ENCODE results near the gene ABCA3. TPM values are rescaled to one million over a fixed set of nuclear protein-coding genes. Genes with fewer than 3 reads are reported as not detected.
A peak's percentile ranks its signal among the peaks of the same experiment; 100 is the strongest.

ABCA3 gene
- total RNA-seq, 2 donors from 2014 or later: 1.3 to 4.6 TPM

DNA sequence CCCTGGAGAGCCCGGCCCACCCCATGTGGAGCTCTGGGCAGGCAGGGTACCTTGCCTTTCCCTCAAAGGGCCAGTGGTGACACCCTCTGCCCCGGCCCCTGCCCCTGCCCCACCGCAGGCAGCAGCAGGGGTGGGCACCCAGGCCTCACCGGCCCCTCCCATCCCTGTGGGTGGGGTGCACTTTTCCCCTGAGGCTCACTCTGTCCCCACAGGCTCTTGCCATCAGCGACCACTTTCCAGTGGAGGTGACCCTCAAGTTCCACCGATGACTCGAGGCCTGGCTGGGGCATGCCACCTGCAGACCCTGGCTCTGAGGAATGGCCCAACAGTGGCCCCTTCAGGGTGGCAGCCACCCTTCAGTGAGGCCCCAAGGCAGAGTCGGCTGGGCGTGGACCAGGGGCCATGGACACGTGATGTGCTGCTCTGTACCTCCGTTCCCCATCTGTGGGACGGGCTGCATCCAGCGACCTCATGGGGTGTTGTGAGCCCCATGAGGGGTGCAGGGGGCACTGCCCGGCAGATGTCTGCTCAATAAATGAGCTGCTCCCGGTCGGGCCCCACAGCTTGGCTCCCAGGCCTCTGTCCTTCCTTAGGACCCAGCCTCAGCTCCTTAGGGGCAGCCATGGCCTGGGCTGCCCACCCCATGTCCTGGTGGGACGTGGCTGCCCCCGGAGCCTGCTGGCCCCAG, 102.2 kb downstream of the ABCA3 start:
- peaks cover 16% of the 10 kb centered on the region for H3K4me1 ChIP-seq
- H3K9ac ChIP-seq (ENCODE audit: low read depth in 2 of 2, low read length in 2 of 2): no peak overlapping the region
- intact Hi-C loops (cut with DNase I): no loop called here
- H3K4me3 ChIP-seq: no peak overlapping the region
- TF ChIP-seq, protein P1, sequence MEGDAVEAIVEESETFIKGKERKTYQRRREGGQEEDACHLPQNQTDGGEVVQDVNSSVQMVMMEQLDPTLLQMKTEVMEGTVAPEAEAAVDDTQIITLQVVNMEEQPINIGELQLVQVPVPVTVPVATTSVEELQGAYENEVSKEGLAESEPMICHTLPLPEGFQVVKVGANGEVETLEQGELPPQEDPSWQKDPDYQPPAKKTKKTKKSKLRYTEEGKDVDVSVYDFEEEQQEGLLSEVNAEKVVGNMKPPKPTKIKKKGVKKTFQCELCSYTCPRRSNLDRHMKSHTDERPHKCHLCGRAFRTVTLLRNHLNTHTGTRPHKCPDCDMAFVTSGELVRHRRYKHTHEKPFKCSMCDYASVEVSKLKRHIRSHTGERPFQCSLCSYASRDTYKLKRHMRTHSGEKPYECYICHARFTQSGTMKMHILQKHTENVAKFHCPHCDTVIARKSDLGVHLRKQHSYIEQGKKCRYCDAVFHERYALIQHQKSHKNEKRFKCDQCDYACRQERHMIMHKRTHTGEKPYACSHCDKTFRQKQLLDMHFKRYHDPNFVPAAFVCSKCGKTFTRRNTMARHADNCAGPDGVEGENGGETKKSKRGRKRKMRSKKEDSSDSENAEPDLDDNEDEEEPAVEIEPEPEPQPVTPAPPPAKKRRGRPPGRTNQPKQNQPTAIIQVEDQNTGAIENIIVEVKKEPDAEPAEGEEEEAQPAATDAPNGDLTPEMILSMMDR (IDR thresholded peaks at IDR 0.05): no peak
- peaks cover 26% of the 10 kb centered on the region for H3K27me3 ChIP-seq
- no peak overlapping the region for H3K27ac ChIP-seq
- DNase-seq: no peak
- H3K9me3 ChIP-seq: no peaks in the 10 kb centered on the region
- H3K36me3 ChIP-seq: peaks cover 18% of the 10 kb centered on the region

DNA sequence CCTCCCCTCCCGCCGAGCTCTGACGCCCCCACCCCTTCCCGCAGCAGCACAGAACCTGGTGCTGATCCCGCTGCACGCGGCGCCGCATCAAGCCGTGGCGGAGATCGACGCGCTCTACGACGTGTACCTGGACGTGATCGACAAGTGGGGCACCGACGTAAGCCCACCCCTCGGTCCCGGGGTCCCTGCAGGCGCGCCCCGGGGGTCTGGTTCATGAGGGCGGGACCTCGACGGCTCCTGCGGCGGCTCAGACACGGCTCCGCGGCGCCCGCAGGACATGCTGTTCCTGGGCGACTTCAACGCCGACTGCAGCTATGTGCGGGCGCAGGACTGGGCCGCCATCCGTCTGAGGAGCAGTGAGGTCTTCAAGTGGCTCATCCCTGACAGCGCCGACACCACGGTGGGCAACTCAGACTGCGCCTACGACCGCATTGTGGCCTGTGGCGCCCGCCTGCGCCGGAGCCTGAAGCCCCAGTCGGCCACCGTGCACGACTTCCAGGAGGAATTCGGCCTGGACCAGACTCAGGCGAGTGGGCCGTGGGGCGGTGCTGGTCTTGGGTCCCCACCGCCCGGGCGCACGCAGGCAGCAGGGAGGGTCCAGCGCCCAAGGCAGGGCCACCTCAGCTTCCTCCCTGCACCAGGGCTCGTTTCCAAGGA, 102.9 kb downstream of the ABCA3 start:
- intact Hi-C loops (cut with DNase I): no loop called here
- TF ChIP-seq, protein P1 (IDR thresholded peaks at IDR 0.05): no peak
- peaks cover 16% of the 10 kb centered on the region for H3K4me1 ChIP-seq
- H3K4me3 ChIP-seq: no peak overlapping the region
- H3K27ac ChIP-seq: no peak overlapping the region
- no peak overlapping the region for H3K9ac ChIP-seq (ENCODE audit: low read depth in 2 of 2, low read length in 2 of 2)
- DNase-seq: no peak
- no peaks in the 10 kb centered on the region for H3K9me3 ChIP-seq
- H3K36me3 ChIP-seq: peaks cover 18% of the 10 kb centered on the region
- H3K27me3 ChIP-seq: peaks cover 26% of the 10 kb centered on the region

DNA sequence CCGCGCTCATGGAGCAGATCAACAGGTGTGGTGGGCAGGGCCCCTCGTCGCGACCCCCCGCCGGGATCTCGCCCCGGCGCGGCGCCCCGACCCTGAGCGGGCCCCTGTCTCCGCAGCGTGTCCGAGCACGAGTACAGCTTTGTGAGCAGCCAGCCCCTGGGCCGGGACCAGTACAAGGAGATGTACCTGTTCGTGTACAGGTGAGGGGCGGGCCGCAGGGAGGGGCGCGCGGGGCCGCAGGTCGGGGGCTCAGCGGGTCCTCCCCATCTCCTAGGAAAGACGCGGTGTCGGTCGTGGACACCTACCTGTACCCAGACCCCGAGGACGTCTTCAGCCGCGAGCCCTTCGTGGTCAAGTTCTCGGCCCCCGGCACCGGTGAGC, 103.4 kb downstream of the ABCA3 start:
- Histone ChIP-seq H3K36me3 (peaks cover 21% of the 10 kb centered on the region), H3K9me3 (no peaks in the 10 kb centered on the region), H3K9ac (ENCODE audit: low read depth in 2 of 2, low read length in 2 of 2) (no peak overlapping the region), H3K27me3 (peaks cover 26% of the 10 kb centered on the region), H3K4me3 (no peak overlapping the region), H3K4me1 (peaks cover 16% of the 10 kb centered on the region), H3K27ac (no peak overlapping the region)
- intact Hi-C loops (cut with DNase I): no loop called here
- TF ChIP-seq, protein P1 (IDR thresholded peaks at IDR 0.05): no peak
- DNase-seq: no peak

DNA sequence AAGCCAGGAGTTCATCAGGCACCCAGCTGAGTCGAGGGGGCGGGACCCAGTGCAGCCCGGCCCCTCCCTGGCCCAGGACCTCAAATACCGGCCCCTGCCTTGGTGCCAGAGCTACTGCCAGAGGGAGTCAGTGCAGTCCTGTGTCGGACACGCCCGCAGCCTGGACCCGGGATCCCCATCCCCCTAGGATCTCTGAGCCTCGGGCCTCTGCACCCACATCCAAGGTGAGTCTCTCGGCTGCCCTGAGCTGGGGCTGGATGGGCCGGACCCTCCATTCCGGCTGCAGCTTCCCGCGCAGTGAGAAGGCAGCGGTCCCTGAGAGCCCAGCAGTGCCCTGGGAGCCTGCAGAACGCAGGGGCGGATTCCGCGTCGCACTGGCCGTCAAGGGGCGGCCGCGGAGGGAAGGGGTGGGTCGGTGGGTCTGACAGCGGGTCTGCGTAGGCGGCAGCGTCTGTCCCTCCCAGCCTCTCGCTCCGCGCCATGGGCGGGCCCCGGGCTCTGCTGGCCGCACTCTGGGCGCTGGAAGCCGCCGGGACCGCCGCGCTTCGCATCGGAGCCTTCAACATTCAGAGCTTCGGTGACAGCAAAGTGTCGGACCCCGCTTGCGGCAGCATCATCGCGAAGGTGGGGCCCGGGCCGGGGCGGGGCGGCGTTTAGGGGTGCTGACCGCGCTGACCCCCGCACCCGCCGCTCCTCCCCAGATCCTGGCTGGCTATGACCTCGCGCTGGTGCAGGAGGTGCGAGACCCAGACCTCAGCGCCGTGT, 104.0 kb downstream of the ABCA3 start, which contains the start of gene DNASE1L2:
Gene DNASE1L2 (plus strand): TSS at position 108 of the 765 bp plus-strand sequence. CDS start 373 bp downstream, at position 481.
- DNase-seq: peak; percentile 47
- TF ChIP-seq, protein P1 (IDR thresholded peaks at IDR 0.05): no peak
- peak within 1 kb of the TSS; percentile 13 for H3K4me3 ChIP-seq
- H3K36me3 ChIP-seq: peaks cover 23% of the 10 kb centered on the region
- no peak within 1 kb of the TSS for H3K9ac ChIP-seq (ENCODE audit: low read depth in 2 of 2, low read length in 2 of 2)
- no peaks in the 10 kb centered on the region for H3K9me3 ChIP-seq
- peaks cover 16% of the 10 kb centered on the region for H3K4me1 ChIP-seq
- H3K27ac ChIP-seq: no peak within 1 kb of the TSS
- peaks cover 26% of the 10 kb centered on the region for H3K27me3 ChIP-seq
- intact Hi-C loops (cut with DNase I): no loop called here

DNA sequence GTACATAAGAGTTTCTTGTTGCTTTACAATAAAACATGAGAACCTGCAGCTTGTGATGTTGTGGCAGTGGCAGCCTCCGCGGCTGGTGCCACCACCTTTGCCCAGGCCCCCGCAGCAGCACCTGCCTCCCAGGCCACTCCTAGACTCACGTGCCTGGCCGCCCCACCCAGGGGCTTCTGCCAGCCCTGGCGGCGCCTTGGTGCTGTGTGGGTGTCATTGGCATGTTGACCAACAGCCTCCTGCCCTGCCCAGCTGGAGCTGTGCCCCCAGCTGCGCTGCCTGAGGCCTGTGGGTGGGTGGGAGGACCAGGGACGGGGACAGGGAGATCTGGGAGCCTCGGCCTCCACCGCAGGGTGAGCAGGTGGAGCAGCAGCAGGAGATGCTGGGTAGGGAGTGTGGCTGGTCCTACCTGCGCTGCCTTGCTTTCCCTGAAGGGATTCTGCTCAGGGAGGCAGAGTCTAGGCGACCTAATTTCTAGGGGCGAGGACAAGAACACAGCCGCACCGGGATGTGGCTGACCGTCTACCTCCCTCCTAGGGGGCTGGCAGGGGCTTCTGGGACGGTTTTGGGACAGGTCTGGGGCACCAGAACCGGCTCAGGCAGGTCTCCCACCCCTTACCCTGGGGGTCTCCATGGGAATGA, 104.7 kb downstream of the ABCA3 start:
- Histone ChIP-seq H3K27me3 (peaks cover 26% of the 10 kb centered on the region), H3K27ac (no peak overlapping the region), H3K9me3 (no peaks in the 10 kb centered on the region), H3K36me3 (peaks cover 23% of the 10 kb centered on the region), H3K4me1 (peaks cover 16% of the 10 kb centered on the region), H3K9ac (ENCODE audit: low read depth in 2 of 2, low read length in 2 of 2) (no peak overlapping the region), H3K4me3 (no peak overlapping the region)
- TF ChIP-seq, protein P1 (IDR thresholded peaks at IDR 0.05): no peak
- DNase-seq: no peak
- intact Hi-C loops (cut with DNase I): no loop called here
